Choroid plexus epithelial cell (primary cell): Measurements from ENCODE around the gene UCK2.

Experiments
- DNase-seq: peaks from one replicate; pipeline ENCODE4 v3.0.0-alpha.2; 2010; ENCODE audit warnings: low read depth
- H3K4me3 ChIP-seq: 2 replicates; pipeline ENCODE4 v1.5.1; 2011; ENCODE audit warnings: low read depth, mild to moderate bottlenecking, control low read depth, low read length, moderate library complexity
- CTCF ChIP-seq: conservative IDR thresholded peaks from 2 replicates; pipeline ENCODE4 v1.5.1; 2011; ENCODE audit warnings: low read depth, mild to moderate bottlenecking, control low read depth, inconsistent platforms, low read length, moderate library complexity

Gene UCK2

GRCh38 chr1:165928075-165928731, 100.8 kb downstream of the UCK2 start:
- H3K4me3 ChIP-seq = no peak overlapping the region
- DNase-seq = peak; percentile 64
- peak; percentile 80 for TF ChIP-seq CTCF

GRCh38 chr1:165930961-165931360, 103.5 kb downstream of the UCK2 start:
- no peak for DNase-seq
- H3K4me3 ChIP-seq = no peak overlapping the region
- TF ChIP-seq CTCF = no peak

- H3K4me3 ChIP-seq = no peak overlapping the region
- no peak for TF ChIP-seq CTCF
- no peak for DNase-seq
Observed at GRCh38 chr1:165933446-165934170, 106.2 kb downstream of the UCK2 start.

GRCh38 chr1:165936542-165936941, 109.1 kb downstream of the UCK2 start:
- H3K4me3 ChIP-seq = no peak overlapping the region
- no peak for TF ChIP-seq CTCF

GRCh38 chr1:165937829-165938228, 110.4 kb downstream of the UCK2 start:
- TF ChIP-seq CTCF = no peak
- no peak for DNase-seq
- H3K4me3 ChIP-seq = no peak overlapping the region

More at GRCh38 chr1:165936542-165936941, 109.1 kb downstream of the UCK2 start:
- DNase-seq = no peak

- no peak overlapping the region for H3K4me3 ChIP-seq
- no peak for DNase-seq
- TF ChIP-seq CTCF = no peak
Observed at GRCh38 chr1:165938844-165939243, 111.4 kb downstream of the UCK2 start.

- no peak for TF ChIP-seq CTCF
- no peak overlapping the region for H3K4me3 ChIP-seq
- no peak for DNase-seq
Observed at GRCh38 chr1:165941531-165941930, 114.1 kb downstream of the UCK2 start.
